GM18519 (cell line): ENCODE measurements around the gene MACROD2.

ENCODE experiments used
- ATAC-seq: cut with Tn5 transposase; IDR thresholded peaks from one replicate; pipeline ENCODE4 v1.9.1; 2021; ENCODE audit warnings: mild to moderate bottlenecking, moderate library complexity; ENCODE audit not compliant: unreplicated experiment, low FRiP score

The MACROD2 gene

DNA sequence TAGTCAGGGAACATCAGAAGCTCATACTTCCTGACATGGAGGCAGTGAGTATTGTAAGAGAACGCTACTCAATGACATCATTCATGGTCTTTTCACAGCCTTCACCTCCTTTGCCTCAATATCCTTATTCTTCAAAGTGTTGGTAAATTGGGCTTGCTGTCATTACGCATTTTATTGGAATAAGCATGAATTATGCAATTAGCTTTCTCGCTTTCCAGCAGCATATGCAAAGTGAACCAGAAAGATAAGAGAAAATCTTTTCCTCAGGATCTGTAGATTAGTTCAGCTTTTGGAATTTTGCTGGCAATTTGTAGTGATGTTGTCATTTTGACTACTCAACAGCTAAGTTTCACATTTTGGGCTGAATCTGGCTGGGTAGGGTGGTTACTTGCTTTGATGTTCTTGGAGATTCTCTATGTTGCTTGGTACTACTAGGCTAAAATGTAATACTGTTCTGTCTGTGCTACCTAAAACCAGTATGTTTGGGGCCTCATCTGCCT lies 1565.8 kb downstream of the MACROD2 start:
- ATAC-seq: no peak

DNA sequence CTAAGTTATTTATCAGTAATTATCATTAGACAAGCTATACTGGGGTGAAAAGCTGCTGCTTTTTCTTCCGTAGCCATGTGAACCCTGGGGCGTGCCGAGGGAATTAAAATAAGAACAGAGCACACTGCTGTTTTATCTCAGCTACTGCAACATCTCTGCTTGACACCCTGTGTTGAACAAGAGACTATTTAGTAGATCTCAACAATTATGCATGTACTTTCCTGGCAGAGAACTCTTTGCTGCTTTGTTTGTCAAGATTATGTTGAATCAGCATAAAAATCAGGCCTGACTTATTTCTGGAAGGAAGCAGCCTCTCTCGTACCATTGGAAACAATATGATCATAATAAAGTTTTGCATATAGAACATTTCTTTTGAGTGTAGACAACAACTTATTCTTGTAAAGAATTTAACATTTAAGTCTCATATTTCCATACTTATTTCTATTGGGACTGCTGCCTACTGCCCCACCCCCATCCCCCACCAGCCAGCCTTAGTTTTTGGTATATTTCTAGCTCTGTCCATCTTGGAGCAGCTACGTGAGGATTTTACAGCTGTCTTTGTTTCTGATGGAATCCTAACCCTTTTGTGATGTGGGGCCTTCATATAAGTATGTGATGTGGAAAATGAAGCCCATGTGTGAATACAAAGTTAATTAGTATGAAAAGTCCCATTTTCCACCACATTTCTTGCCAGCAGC lies 1566.5 kb downstream of the MACROD2 start:
- ATAC-seq: no peak

DNA sequence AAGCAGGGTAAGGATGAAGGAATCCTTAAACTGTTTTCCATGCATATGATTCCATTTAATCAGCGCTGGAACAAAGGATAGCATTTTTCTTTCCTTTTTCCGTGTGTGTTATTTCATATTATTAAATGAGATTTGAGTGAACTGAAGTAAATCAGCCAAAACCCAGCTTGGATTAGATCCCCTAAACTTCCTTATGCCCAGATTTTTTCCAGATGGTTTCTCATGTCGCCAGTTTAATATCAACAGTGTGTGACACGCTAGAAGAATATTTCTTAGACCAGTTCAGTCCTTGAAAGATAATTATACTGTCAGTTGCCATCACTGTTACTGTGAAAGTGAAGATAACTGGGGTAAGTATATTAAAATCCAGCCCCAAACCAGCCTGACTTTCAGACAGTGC lies 1568.5 kb downstream of the MACROD2 start:
- ATAC-seq: no peak

DNA sequence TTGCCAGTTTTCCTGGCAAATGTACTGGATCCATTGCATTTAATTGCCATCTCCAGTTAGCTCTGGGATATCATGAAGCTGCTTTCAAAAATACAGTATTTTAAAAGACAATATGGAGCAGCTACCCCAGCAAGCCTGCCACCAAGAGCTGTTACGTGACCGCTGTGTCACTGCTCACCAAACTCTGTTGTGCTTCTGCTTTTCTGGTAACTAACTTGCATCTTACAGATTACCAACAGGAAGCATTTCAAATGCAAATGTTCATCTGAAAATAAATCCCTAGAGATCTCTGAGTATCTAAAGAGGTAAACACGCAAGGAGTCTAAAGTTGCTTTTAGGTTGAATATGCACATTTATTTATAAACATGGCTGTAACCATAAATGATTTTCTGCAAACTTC lies 1569.7 kb downstream of the MACROD2 start:
- ATAC-seq: peak; percentile 93

DNA sequence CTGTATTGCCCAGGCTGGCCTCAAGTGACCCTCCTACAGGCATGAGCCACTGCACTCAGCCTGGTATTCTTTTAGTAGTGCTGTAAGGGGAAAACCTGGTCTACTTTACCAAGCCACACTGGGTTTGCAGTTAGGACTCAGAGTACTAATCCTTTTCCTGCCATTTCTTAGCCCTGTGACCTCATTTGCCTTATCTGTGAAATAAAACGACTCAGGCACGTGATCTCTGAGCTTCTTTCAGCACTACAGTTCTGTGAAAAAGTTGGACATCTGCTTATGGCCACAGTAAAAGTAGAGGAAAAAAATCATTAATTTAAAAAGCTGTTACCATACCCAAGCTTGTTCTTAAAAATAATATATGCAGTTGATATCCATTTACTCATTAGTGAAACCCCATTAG lies 1570.5 kb downstream of the MACROD2 start:
- no peak for ATAC-seq

DNA sequence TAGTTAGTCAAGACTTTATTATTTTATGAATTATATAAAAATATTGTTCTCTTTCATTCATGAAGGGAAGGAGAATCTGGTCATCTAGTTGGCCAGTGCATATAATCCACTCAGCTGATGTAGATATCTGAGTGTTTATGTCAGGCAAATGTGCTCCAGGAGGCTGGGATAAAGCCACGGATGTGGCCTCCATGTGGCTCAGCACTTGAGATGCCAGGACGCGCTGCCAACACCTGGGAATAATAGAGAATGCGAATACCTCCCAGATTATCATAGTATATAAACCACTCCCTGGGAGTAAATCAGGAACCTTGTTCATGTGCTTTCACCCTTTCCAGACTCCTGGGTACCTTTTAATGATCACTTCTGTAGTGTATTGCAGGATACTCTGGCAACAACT lies 1571.9 kb downstream of the MACROD2 start:
- no peak for ATAC-seq

DNA sequence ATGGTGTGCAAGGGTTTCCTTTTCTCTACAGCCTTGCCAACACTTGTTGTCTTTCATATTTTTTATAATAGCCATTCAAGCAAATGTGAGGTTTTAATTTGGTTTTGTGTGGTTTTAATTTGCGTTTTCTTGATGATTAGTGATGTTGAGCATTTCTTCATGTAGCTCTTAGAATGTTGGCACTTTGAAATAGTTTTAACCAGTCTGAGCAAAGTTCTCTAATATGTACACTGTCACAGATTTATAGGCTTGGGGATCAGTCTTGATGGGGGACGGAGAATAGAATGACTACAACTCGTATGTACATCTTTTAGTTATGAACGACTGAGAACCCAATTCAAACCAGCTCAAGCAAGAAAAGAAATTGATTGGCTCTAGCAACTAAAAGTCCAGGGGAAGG lies 1574.8 kb downstream of the MACROD2 start:
- no peak for ATAC-seq

DNA sequence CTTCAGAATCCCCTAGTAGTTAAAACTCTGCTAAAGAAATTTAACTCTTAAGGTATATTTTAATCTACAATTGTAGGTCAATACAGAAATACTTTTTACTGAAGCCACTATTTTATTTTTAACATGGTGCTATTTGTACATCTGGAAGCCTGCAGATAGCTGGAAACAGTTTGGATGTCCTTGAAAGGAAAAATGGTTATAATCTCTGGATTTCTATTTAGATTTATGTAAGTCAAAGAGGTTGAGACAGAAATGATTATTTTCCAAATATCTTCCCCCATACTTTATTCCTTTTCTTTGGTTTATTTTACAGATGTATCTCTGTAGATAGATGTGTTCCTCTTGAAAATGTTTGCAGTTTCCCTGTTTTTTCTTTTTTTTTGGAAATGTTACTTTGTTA lies 1575.7 kb downstream of the MACROD2 start:
- ATAC-seq: no peak

DNA sequence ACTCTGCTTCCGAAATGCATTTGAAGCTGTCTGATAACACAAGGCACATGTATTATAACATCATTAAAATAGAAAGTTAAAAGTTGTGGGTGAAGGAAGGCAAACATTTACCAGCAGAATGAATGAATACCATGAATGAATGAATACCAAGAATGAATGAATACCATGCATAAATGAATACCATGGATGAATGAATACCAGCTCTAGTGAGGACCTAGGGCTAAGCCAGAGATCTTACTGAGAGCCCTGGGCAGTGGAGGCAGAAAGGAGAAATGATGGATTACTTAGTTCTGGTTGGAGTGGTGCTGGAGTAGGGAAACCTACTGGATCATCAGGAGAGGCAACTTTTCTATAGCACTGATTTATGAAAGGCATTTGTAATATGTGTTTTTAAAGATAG lies 1579.9 kb downstream of the MACROD2 start:
- ATAC-seq: no peak

DNA sequence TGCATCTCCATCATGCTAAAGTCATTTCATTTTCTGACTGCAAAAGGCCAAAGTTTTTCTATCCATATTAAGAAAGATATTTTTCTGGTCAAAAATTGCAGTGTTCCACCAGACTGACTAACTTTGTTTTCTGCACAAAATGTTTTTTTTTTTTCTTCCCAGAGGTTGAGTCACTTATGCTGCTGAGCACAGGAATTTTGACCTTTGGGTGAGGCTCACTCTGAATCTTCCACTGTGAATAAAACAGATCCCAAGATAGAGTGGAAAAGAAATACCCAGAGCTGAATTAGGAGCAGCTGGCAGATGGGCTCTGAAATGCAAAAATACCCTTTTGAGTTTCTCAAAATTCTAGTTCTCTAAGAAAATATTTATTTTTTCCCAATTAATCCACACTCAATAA lies 1581.1 kb downstream of the MACROD2 start:
- ATAC-seq: no peak

DNA sequence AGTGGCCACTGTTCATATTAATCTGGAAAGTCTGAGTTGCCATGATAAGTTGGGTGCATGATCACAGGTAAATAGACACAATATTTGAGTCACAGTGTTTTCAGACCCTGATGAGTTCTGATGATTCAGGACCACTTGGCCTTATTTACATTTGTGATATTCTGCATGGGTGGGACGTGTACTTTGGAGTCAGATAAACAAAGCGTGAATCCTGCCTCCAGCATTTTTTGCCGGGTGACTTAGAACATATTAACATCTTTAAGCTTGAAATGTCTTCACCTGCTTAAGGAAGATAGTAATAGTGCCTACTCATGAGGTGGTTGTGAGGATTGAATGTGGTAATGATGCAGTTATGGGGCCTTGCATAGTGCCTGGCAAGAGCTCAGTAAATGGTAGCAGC lies 1582.8 kb downstream of the MACROD2 start:
- ATAC-seq: no peak

DNA sequence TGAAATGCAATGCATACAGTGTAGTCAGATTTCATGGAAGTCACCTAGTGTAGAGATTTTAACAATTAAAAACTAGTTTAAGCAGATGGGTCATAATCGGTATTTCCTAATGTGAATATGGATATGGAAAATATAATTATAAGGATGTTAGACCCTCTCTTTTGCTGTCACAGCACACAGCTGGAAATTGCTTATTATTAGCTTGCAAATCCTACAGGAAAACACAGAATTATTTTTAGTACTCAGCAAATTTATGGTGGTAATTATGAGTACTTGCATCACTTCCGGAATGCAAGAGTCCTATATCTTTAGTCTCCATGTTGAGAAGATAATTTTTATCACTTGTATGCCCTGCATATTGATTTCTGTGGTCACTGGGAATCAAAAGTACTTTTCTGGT lies 1584.4 kb downstream of the MACROD2 start:
- no peak for ATAC-seq

DNA sequence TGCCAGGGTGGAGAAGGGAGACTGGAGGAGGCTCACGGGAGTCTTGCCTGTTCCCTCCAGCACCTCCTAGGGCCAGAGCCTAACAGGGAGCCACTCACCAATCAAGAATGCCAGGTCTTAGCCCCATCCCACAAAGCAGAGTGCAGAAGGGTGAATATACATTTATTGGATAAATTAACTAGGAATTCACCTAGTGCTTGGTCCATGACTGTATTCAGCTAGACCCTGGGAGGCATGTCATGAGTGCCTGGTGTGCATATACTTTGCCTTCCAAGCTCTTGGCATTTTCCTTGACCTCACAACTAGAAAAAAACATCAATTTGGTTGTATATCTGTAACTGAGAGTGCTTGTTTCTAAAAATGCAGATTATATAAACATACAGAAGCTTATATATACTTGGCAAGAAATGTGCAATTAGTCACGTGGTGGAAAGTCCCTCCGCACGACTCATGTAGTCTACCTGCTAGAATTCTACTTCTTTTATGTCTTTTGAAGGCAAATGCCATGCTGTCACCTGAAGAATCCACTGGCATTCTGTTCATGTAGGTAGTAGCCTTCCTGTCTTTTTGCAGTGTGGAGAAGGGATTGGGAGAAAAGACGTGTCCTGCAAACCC lies 1586.9 kb downstream of the MACROD2 start:
- no peak for ATAC-seq

DNA sequence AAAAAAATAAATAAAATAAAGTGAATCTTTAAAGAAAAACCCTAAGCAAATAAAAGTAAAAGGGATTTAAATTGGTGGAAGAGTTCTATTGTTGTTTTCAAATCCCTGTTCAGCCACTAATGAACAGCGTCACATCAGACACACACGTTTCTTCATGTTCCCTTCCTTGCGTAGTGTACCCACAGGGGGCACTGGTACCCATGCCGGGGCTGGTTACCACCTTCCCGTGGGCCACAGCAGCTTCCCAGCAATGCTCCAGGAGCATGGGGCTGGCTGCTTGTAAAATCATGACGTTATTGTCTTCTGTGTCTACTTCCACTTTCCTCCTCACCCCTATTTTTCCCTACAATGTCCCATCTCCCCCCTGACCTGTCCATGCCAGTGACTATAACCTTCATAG lies 1589.2 kb downstream of the MACROD2 start:
- no peak for ATAC-seq

DNA sequence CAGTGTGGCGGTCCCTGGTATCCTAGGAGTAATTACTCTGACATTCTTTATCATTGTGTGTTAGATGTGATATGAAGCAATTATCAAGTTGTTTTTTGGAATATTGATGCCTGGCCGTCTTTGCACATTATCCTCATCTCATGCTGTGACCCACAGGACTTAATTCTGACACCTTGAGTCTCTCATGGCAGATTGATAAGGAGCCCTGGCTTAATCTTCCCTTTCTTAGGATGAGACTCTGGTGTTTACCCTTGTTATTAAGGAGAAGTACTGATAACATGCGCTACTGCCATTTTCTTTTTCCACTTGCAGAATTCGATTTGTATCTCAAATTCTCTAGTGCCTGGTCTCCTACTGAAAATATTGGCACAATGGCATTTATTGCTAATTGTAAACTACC lies 1597.8 kb downstream of the MACROD2 start:
- ATAC-seq: no peak

DNA sequence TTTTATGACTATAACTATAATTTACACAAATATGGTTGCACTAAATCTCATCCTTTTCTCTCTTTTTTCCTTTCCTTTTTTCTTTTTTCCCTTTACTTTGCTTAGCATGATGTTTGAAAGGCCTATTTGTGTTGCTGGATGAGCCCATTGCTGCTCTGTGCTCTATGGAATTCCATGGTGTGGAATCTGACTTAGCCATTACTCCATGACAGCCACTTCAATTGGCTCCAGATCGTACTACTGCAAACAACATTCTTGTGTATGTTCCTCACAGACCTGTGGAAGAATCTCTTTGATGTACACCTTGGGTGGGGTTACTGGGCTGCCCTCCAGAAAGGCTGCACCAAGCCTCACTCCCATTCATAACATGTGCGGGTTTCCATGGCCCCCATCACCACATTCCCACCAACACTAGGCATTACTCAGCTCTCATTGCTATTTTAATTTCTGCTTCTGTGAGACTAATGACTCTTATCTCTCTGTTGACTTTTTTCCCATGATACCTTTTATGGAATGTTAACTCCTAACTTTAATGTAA lies 1598.9 kb downstream of the MACROD2 start:
- no peak for ATAC-seq

DNA sequence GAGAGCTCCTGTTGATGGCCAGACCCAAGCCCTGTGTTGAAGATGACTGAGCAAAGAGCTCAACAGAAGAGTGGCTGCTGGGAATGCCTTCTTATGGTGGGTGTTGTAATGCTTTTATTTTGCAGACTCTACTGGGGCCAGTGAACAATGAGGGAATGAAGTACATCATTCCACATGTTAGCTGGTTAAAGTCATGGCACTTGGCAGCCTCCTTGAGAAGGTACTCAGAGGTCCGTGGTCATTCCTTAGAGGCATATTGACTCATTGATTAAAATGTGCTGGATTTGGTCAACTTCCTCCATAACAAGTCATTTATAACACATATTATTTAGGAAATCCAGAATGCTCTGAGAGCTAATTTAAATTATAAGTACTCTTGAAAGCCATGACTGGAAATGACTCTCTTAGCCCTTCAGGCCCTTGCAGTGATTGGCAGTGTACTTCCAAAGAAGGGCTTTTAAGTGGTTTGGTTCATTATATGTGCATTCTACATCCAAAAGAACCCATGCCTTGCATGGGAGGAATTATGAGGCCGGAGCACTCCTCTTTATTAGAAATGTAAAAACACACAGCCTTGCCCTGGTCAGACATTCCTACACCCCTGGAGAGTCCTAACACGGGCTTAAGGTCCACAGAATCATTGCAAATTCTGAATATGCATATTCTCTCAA lies 1601.0 kb downstream of the MACROD2 start:
- ATAC-seq: no peak

DNA sequence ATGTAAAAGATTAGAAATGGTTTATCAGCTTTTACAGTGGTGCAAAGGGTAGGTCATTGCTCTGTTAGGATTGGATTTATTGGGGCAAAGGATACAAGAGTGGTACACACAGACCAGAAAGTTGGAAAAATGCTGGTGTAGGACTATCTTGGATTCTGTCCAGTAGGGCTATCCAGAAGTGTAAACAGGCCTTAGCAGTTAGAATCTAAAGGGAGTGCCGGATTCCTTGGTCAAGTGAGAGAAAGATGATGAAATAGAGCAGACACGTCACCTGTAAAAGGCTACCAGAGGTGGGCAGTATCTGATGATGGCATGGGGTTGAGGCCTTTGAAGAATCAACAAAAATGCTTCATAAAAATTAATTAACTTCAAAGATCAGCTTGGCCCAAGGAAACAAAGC lies 1602.0 kb downstream of the MACROD2 start:
- ATAC-seq: no peak

DNA sequence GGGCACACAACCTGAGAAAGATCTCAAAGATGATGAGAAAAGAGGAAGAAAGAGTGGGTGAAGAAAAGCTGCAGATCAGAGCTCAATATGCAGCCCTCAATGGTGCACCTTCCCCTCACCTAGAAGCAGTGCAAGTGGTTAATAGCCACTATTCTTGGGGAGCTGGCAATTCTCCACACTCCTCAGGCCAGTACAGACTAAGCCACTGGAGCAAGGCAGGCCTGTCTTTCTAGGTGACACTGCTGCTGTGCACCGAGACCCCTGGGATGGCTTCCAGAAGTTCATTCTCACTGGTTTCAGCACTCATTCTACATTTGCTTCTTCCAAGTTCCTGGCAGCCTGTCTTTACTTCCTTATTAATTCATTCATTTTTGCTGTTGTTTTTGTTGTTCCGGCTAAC lies 1604.6 kb downstream of the MACROD2 start:
- ATAC-seq: no peak

DNA sequence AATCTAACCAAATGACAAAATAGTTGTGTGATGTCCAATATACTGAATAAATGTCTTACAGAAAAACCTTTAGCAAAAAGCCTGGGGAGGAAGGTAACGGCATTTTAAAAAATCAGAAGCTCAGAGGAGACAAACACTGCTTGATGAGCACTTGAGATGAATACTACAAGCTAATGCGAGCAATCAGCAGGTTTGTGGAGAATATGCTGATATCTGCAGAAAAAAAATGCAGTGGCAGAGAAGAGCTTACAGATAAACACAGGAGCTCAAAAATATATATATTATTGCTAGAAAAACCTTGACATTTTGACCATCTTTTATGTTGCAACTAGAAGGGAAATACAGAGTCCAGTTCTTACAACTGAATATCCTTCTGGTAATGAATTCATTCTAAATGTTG lies 1605.2 kb downstream of the MACROD2 start:
- ATAC-seq: no peak

DNA sequence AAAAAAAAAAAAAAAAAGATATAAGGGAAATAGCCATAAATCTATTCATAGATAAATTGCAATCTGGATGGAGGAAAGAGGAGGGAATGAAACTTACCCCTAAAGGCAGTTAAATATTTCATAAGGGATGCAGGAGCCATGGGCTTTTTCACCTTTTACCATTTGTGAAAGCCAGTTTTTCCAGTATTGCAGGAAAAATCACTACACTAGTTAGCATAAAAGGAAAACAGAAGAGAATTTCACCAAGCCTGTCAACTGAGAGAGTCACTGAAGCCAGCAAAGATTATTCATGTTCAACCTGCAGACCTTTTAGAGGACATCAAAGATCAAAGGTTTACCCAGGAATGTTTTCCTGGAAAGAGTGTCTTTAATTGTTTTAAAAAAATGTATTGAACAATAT lies 1608.2 kb downstream of the MACROD2 start:
- ATAC-seq: no peak
